T-helper 2 cell treated with Interferon-gamma antibody and Interleukin-4, amounts not matched to agents 5 μg/mL and 100 μg/mL, for 36 hours (primary cell): ENCODE results near the gene VANGL1.

Experiments
- DNase-seq: peaks from one replicate; pipeline ENCODE4 v3.0.0; 2021; ENCODE audit warnings: low spot score
- H3K27ac Mint-ChIP-seq: one replicate; pipeline ENCODE4 v1.8.0; 2021; ENCODE audit warnings: mild to moderate bottlenecking, mixed read lengths
- H3K27me3 Mint-ChIP-seq: one replicate; pipeline ENCODE4 v1.8.0; 2021; ENCODE audit warnings: low read depth, mixed read lengths
- H3K36me3 Mint-ChIP-seq: one replicate; pipeline ENCODE4 v1.8.0; 2021; ENCODE audit warnings: low read depth, mixed read lengths
- H3K4me1 Mint-ChIP-seq: one replicate; pipeline ENCODE4 v1.8.0; 2021; ENCODE audit warnings: low read depth, mixed read lengths
- H3K4me3 Mint-ChIP-seq: one replicate; pipeline ENCODE4 v1.8.0; 2022; ENCODE audit warnings: mild to moderate bottlenecking, moderate library complexity, mixed read lengths
- H3K9me3 Mint-ChIP-seq: one replicate; pipeline ENCODE4 v1.8.0; 2021; ENCODE audit warnings: mixed read lengths

The VANGL1 gene

GRCh38 chr1:115713906-115714305 is 72.1 kb downstream of the VANGL1 start:
- Mint-ChIP-seq H3K27me3 (peaks cover 49% of the 10 kb centered on the region), H3K27ac (no peak overlapping the region), H3K4me1 (peaks cover 8% of the 10 kb centered on the region), H3K4me3 (no peak overlapping the region), H3K9me3 (no peaks in the 10 kb centered on the region), H3K36me3 (no peaks in the 10 kb centered on the region)
- DNase-seq: no peak

GRCh38 chr1:115714572-115715141 is 72.9 kb downstream of the VANGL1 start:
- H3K27me3 Mint-ChIP-seq: peaks cover 43% of the 10 kb centered on the region
- peaks cover 8% of the 10 kb centered on the region for H3K4me1 Mint-ChIP-seq
- no peaks in the 10 kb centered on the region for H3K9me3 Mint-ChIP-seq
- no peaks in the 10 kb centered on the region for H3K36me3 Mint-ChIP-seq
- no peak overlapping the region for H3K27ac Mint-ChIP-seq
- no peak overlapping the region for H3K4me3 Mint-ChIP-seq
- no peak for DNase-seq

- no peak for DNase-seq
- Mint-ChIP-seq H3K27me3 (peaks cover 31% of the 10 kb centered on the region), H3K4me1 (peaks cover 5% of the 10 kb centered on the region), H3K9me3 (no peaks in the 10 kb centered on the region), H3K36me3 (no peaks in the 10 kb centered on the region), H3K4me3 (no peak overlapping the region), H3K27ac (no peak overlapping the region)
These were observed 75.8 kb downstream of the VANGL1 start for GRCh38 chr1:115717541-115717940.

GRCh38 chr1:115718011-115718754 is 76.4 kb downstream of the VANGL1 start:
- DNase-seq: no peak
- Mint-ChIP-seq H3K4me1 (peaks cover 5% of the 10 kb centered on the region), H3K27me3 (peaks cover 28% of the 10 kb centered on the region), H3K9me3 (no peaks in the 10 kb centered on the region), H3K27ac (no peak overlapping the region), H3K36me3 (no peaks in the 10 kb centered on the region), H3K4me3 (no peak overlapping the region)

GRCh38 chr1:115719285-115719684 is 77.5 kb downstream of the VANGL1 start:
- H3K4me3 Mint-ChIP-seq: no peak overlapping the region
- DNase-seq: no peak
- H3K36me3 Mint-ChIP-seq: no peaks in the 10 kb centered on the region
- no peak overlapping the region for H3K27ac Mint-ChIP-seq
- no peaks in the 10 kb centered on the region for H3K9me3 Mint-ChIP-seq
- H3K27me3 Mint-ChIP-seq: peaks cover 26% of the 10 kb centered on the region
- H3K4me1 Mint-ChIP-seq: peaks cover 5% of the 10 kb centered on the region

- H3K27me3 Mint-ChIP-seq: peaks cover 14% of the 10 kb centered on the region
- H3K27ac Mint-ChIP-seq: no peak overlapping the region
- H3K9me3 Mint-ChIP-seq: no peaks in the 10 kb centered on the region
- peaks cover 5% of the 10 kb centered on the region for H3K4me1 Mint-ChIP-seq
- H3K36me3 Mint-ChIP-seq: no peaks in the 10 kb centered on the region
- H3K4me3 Mint-ChIP-seq: no peak overlapping the region
- DNase-seq: no peak
These were observed 80.5 kb downstream of the VANGL1 start for GRCh38 chr1:115722221-115722620.

GRCh38 chr1:115723756-115724155 is 82.0 kb downstream of the VANGL1 start:
- DNase-seq: no peak
- Mint-ChIP-seq H3K4me3 (no peak overlapping the region), H3K27ac (no peak overlapping the region), H3K4me1 (no peaks in the 10 kb centered on the region), H3K9me3 (no peaks in the 10 kb centered on the region), H3K36me3 (no peaks in the 10 kb centered on the region), H3K27me3 (peaks cover 2% of the 10 kb centered on the region)

- no peaks in the 10 kb centered on the region for H3K36me3 Mint-ChIP-seq
- H3K27me3 Mint-ChIP-seq: peaks cover 2% of the 10 kb centered on the region
- no peak overlapping the region for H3K4me3 Mint-ChIP-seq
- no peaks in the 10 kb centered on the region for H3K9me3 Mint-ChIP-seq
- H3K4me1 Mint-ChIP-seq: no peaks in the 10 kb centered on the region
- no peak for DNase-seq
- H3K27ac Mint-ChIP-seq: no peak overlapping the region
These were observed 83.8 kb downstream of the VANGL1 start for GRCh38 chr1:115725600-115725999.

- peaks cover 2% of the 10 kb centered on the region for H3K27me3 Mint-ChIP-seq
- H3K4me3 Mint-ChIP-seq: no peak overlapping the region
- no peak for DNase-seq
- H3K36me3 Mint-ChIP-seq: no peaks in the 10 kb centered on the region
- no peaks in the 10 kb centered on the region for H3K9me3 Mint-ChIP-seq
- H3K4me1 Mint-ChIP-seq: no peaks in the 10 kb centered on the region
- no peak overlapping the region for H3K27ac Mint-ChIP-seq
These were observed 84.4 kb downstream of the VANGL1 start for GRCh38 chr1:115726161-115726560.

GRCh38 chr1:115726570-115726969 is 84.8 kb downstream of the VANGL1 start:
- H3K4me1 Mint-ChIP-seq: no peaks in the 10 kb centered on the region
- H3K36me3 Mint-ChIP-seq: no peaks in the 10 kb centered on the region
- no peak for DNase-seq
- H3K27ac Mint-ChIP-seq: no peak overlapping the region
- peaks cover 2% of the 10 kb centered on the region for H3K27me3 Mint-ChIP-seq
- H3K9me3 Mint-ChIP-seq: no peaks in the 10 kb centered on the region
- no peak overlapping the region for H3K4me3 Mint-ChIP-seq

GRCh38 chr1:115727706-115728249 is 86.0 kb downstream of the VANGL1 start:
- DNase-seq: no peak
- Mint-ChIP-seq H3K36me3 (no peaks in the 10 kb centered on the region), H3K4me3 (no peak overlapping the region), H3K27me3 (peaks cover 4% of the 10 kb centered on the region), H3K27ac (no peak overlapping the region), H3K4me1 (no peaks in the 10 kb centered on the region), H3K9me3 (no peaks in the 10 kb centered on the region)

GRCh38 chr1:115728341-115728740 is 86.6 kb downstream of the VANGL1 start:
- no peak overlapping the region for H3K4me3 Mint-ChIP-seq
- no peaks in the 10 kb centered on the region for H3K4me1 Mint-ChIP-seq
- no peaks in the 10 kb centered on the region for H3K36me3 Mint-ChIP-seq
- no peak overlapping the region for H3K27ac Mint-ChIP-seq
- DNase-seq: no peak
- H3K9me3 Mint-ChIP-seq: no peaks in the 10 kb centered on the region
- peaks cover 5% of the 10 kb centered on the region for H3K27me3 Mint-ChIP-seq

- no peak overlapping the region for H3K27ac Mint-ChIP-seq
- no peak overlapping the region for H3K4me3 Mint-ChIP-seq
- DNase-seq: no peak
- no peaks in the 10 kb centered on the region for H3K9me3 Mint-ChIP-seq
- no peaks in the 10 kb centered on the region for H3K36me3 Mint-ChIP-seq
- no peaks in the 10 kb centered on the region for H3K4me1 Mint-ChIP-seq
- peaks cover 8% of the 10 kb centered on the region for H3K27me3 Mint-ChIP-seq
These were observed 88.0 kb downstream of the VANGL1 start for GRCh38 chr1:115729756-115730155.

GRCh38 chr1:115732316-115732715 is 90.5 kb downstream of the VANGL1 start:
- no peak overlapping the region for H3K4me3 Mint-ChIP-seq
- H3K27ac Mint-ChIP-seq: no peak overlapping the region
- no peaks in the 10 kb centered on the region for H3K4me1 Mint-ChIP-seq
- H3K9me3 Mint-ChIP-seq: no peaks in the 10 kb centered on the region
- H3K36me3 Mint-ChIP-seq: no peaks in the 10 kb centered on the region
- H3K27me3 Mint-ChIP-seq: peaks cover 5% of the 10 kb centered on the region
- no peak for DNase-seq
